GM18502 (cell line): Measurements from ENCODE around the gene ADAMTS6.
A peak's percentile ranks its signal among the peaks of the same experiment; 100 is the strongest.
"Not testable (repeated sequence)": the region's sequence is repeated elsewhere in the genome, so short reads cannot be mapped to it uniquely, and the experiment has no call there.

Experiments
- ATAC-seq: cut with Tn5 transposase; IDR thresholded peaks from one replicate; pipeline ENCODE4 v1.9.1; 2021; ENCODE audit warnings: mild to moderate bottlenecking; ENCODE audit not compliant: unreplicated experiment, poor library complexity

ADAMTS6 gene

GRCh38 chr5:65229841-65230240, 251.9 kb downstream of the ADAMTS6 start:
- ATAC-seq = no peak

DNA sequence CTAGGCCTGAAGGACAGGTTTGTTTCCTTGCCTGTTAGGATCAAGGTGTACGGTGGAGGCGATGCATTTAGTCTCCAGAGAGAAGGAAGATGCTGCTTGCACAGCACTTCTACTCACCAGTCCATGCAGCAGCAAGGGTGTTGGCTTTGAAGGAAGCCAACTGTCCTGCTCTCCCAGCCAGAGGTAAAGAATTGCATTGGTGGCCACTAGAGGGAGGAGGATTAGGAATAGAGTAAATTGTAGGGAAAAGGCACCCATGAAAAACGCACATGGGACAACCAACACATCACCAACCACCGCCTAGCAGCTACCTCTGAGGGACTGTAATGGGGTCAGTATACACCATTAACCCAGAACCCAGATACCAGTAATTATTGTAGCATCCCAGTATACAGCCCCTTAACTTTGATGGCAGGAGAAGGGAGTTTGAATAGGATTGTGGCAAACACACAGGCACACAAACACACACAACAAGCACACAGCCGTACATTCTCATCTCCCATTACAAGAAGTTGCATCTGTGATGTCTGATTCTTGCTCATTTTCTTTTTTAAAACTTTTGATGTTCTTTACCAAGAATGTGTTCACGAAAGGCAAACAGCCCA, 267.7 kb downstream of the ADAMTS6 start:
- ATAC-seq = no peak

DNA sequence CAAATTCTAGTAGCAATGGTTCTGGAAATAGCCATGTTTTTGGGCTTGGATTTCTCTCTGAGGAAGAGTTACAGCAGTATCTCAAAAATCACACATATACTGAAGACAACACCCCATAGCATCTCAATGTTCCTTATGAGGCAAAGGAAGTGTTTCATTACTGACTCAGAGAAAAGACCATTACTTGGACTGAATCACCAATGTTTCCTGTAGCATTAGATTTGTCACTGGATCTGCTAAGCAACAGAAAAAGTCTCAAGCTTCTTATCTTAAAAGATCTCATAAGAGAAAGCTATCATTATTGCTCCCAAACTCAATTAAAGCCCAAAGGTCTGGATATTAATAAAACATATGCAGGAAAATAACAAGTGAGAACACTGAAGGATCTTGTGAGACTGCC, 272.4 kb downstream of the ADAMTS6 start:
- ATAC-seq = no peak

DNA sequence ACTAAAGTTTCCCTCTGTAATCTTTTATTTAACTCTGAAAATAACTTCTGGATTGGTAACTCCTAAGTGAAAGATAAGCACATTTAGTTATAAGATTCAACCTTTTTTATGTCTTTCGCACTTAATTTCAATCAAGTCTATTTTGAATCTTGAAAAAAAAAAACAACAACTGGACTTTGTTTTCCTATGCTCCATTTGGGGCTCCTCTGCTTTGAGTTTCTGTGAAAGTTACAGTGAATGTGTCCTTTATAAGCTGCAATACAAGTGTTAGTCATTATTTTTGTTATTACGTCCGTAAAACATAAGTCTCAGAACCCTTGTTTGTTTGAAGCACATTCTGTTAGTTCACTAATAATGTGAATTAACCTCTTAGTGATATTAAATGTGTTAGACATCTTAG, 276.8 kb downstream of the ADAMTS6 start:
- ATAC-seq = no peak

DNA sequence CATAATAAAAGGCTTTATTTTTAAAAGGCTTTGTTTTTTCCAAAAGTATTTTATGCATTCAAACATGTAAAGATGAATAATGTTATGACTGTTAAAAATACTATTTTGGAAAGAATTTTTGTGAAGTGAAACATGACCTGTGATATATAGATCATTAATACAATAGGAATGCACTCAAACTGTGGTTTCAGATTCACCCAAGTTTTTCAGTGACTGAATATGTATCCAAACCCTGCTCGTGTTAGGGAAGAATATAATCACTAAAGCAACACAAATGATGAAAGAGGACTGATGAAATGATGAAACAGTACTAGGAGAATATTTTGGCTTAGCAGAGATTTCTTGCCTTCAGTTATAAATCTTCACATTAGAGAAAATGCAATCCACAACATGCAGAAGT, 278.0 kb downstream of the ADAMTS6 start:
- ATAC-seq = no peak

DNA sequence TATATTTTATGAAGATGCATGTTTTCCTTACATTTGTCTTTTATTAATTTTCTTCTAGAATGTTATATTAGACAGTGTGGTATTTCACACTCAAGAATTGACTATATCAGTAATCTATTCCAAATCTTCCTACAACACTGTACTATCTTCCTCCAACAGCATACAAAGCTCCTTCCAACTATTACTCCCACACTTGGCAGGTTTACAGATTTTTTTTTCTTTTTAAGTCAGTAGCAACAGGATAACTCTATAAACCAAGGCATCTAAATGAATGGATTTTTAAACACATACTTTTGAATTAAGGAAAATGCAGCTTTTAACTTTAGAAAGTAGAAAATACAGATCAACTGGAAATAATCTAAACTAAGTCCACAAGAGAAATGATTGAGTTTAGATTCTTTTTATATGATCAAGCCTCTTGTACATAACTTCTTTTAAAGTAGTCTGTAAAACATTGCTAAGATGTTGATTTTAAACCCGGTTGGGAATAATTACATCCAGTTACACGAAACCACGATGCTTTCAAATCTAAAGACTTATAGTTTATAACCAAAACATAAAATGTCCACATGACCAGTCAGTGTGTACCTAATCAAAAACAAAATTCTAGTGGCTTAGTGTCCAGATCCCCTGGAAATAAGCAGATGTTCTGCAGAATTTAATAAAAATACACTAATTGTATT, 281.6 kb downstream of the ADAMTS6 start:
- no peak for ATAC-seq

- ATAC-seq = no peak
Observed at GRCh38 chr5:65198456-65199120, 283.1 kb downstream of the ADAMTS6 start.

DNA sequence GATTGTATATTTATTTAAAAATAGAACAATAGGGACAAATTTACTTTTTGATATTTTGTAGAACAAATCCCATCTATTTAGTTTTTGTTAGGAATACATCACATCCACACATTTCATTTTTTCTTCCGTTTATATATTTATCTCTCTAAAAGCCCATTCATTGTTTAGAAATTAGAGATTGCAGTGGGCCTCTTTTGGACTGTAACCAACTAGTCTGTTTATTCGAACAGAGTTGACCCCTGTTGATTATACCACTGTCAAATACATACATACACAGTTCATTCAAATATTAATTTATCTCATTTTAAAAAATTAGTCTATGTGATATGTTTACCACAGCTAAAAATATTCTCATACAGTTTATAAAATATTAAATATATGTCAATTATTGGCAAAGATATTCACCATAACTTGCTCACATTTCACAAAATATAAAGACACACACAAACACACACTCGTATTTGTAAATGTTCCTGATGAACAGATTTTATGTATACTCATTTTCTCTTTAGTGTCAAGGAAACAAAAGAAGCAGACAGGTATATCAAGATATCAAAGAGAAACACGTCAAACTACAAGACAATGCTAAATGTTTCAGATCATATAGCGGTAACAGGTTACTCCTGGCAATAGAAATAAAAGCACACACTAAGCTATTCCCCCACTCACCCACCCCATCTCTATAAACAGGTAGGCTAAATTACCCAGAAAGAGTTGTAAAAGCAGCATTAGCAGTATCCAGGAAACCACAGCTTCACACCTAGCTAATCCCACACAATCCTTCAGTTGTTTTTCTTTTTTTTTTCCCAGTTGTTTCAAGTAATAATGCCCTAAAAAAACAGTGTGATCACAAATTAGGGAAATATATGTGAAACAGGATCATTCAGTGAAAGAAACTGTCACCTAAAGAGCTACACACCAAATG, 283.9 kb downstream of the ADAMTS6 start:
- ATAC-seq = no peak

GRCh38 chr5:65194871-65195270, 286.8 kb downstream of the ADAMTS6 start:
- no peak for ATAC-seq

- no peak for ATAC-seq
Observed at GRCh38 chr5:65192331-65192730, 289.4 kb downstream of the ADAMTS6 start.

DNA sequence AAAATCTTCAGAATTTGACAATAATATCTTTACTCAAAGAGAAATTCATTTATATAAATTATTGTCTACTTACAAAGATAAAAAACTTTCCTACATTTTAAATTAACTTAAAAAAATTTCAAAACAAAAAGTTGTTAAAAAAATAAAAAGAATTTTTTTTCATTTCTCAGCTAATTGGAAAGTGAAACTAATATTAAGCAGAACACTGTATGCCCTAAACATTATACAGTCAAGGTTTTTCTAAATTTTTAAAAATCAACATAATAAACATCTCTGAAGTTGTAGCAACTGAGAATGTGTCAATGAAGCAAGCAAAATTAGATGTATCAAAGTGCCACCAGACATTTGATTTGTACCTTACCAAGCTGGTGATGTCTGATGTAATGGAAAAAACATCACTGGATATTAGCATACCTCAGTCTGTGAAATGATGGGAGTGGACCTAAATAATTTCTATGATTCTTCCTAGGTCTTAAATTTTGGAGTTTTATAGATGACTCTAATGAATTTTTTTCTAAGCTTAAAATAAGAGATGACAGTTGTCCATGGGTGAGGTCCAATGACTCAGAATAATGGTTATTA, 290.1 kb downstream of the ADAMTS6 start:
- no peak for ATAC-seq

DNA sequence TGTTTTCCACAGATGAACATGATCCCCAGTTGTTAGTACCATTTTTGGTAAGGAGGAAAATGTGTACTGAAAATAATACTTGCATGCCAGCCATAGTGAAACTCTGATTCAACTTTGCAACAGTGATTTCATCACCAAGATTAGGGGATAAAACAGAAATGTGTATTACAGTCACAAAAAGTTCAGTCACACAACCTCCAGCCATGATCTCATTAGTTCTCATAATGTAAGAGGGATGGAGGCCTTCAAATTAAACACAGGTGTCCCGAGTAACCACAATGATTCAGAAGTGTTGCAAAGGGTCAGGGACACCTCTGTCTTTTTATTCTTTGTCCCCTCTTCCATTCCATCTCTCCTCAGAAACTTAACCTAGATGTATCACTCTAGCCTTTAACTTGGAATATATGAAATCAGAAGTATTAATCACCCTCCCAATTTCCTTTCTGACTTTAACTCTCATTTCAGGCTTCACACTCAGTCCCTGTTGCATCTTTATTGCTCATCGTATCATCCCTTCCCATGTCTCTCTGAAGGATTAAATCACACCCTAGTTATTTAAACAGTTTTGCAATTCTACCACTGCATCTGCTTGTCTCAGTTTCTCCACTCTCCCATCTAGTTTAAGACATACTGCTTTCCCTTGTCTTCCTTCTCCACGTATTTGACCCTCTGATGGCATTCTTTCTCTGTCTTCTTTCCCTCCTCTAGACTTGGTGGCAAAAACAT, 291.2 kb downstream of the ADAMTS6 start:
- ATAC-seq = peak; percentile 86

- no peak for ATAC-seq
Observed at GRCh38 chr5:65186646-65187227, 295.0 kb downstream of the ADAMTS6 start.

DNA sequence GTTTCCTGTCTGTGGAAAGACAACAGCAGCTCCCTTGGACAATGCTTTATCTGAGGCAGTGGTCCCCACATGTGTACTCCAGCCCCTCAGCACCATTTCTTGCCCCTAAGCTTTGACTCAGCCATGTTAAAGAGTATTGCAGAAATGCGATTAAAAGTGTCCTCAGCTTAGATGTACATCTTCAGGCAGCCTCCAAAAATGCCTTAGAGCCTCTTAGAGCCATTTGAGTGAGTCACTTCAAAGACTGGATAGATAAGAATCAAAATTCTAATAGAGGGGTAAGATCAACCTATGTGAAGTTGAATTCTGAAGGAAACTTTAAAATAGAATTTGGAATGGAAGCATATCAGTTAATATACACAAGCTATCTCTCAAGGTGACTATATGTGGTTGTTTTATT, 296.3 kb downstream of the ADAMTS6 start:
- no peak for ATAC-seq

- ATAC-seq = no peak
Observed at GRCh38 chr5:65184780-65185179, 296.9 kb downstream of the ADAMTS6 start.

GRCh38 chr5:65174231-65174630, 307.5 kb downstream of the ADAMTS6 start:
- ATAC-seq = not testable (repeated sequence)

- ATAC-seq = no peak
Observed at GRCh38 chr5:65173130-65173525, 308.6 kb downstream of the ADAMTS6 start.

DNA sequence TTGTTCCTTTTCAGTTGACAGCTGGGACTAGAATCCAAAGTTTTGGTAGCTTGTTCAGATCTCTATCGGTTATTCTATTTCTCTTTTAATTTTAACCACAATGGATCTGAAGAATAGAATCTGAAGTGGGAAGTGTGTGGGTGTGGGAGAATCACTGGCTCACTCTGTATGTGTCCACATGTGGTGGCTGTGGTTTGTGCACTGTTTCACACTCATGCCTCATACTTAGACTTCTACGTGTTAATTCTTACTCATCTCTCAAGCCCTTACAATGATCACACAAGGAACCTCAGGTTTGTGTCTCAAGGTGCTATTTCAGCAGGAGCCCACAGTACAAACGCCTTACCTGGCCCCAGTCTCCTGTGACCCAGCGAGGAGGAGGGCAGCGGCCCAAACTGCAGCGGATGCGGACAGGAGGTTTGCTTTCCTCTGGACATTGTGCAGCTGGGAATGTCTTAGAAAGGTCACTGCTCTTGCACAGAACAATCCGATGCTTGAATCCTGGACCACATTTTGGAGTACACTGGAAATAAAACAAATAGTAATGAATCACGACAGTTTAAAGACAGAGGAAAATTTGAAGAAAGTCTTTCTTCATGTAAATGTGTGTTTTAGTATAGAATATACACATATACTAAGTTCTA, 309.1 kb downstream of the ADAMTS6 start:
- ATAC-seq = peak; percentile 100

DNA sequence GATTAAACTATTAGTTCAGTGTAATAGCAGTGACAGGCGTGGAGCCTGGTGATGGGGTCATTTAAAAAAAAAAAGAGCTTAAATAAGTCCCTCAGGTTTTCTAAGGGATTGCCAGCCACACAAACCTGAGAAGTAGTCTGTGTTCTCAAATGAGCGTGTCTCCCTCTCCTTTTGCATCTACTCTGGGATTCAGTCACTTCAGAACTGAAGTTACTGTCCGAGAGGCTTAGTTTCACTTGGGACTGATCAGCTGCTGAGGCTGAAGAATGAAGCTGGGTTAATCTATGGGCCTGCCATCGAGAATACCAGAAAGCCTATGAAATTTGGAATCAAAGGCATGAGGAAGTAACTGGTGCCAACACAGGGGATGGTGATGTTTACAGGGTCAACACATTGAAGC, 310.1 kb downstream of the ADAMTS6 start:
- ATAC-seq = peak; percentile 60
